Uterus (tissue), 2 donors: ENCODE data around the gene RSRC1.

Experiments used
- POLR2A ChIP-seq, 2 donors: fragments of 450-650 bp; IDR thresholded peaks; one replicate each; pipeline ENCODE4 v1.6.1; 2016; ENCODE audit warnings: antibody characterized with exemption in 2 of 2, mild to moderate bottlenecking in 1 of 2, moderate library complexity in 1 of 2
- TF ChIP-seq, protein P1 (sequence below), 4 experiments: fragments of 200-600 bp in 2 of 4; fragments of 450-650 bp in 2 of 4; sonication (generic) in 2 of 4; IDR thresholded peaks; one replicate each; pipeline ENCODE4 v1.5.1; 2016 to 2019; ENCODE audit warnings: antibody characterized with exemption in 4 of 4, mild to moderate bottlenecking in 2 of 4, moderate library complexity in 1 of 4

DNA sequence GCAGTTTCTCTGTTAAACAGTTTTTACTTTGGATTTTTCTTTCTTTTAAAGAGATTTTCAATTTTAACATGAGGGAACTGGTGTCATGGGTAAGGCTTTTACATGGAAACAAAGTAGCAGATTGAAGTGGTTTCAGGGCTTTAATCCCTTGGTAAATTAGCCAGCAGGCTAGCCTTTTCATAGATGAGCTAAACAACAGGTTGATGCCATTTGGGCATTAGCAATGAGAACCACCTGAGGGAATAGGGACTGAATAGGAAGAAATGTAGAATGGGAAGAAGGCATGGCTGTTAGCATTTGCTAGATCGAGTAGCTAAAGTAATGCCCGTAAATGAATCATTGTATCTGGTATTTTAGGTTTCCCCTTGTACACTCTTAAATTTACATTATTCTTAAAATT, 295.6 kb downstream of the RSRC1 start:
- TF ChIP-seq, protein P1, sequence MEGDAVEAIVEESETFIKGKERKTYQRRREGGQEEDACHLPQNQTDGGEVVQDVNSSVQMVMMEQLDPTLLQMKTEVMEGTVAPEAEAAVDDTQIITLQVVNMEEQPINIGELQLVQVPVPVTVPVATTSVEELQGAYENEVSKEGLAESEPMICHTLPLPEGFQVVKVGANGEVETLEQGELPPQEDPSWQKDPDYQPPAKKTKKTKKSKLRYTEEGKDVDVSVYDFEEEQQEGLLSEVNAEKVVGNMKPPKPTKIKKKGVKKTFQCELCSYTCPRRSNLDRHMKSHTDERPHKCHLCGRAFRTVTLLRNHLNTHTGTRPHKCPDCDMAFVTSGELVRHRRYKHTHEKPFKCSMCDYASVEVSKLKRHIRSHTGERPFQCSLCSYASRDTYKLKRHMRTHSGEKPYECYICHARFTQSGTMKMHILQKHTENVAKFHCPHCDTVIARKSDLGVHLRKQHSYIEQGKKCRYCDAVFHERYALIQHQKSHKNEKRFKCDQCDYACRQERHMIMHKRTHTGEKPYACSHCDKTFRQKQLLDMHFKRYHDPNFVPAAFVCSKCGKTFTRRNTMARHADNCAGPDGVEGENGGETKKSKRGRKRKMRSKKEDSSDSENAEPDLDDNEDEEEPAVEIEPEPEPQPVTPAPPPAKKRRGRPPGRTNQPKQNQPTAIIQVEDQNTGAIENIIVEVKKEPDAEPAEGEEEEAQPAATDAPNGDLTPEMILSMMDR (IDR thresholded peaks at IDR 0.05): no peak
- TF ChIP-seq POLR2A (IDR thresholded peaks at IDR 0.05): no peak
